ENCODE data around the gene KIF25.
"Not testable (repeated sequence)": the region's sequence is repeated elsewhere in the genome, so short reads cannot be mapped to it uniquely, and the experiment has no call there.

Gene KIF25

DNA sequence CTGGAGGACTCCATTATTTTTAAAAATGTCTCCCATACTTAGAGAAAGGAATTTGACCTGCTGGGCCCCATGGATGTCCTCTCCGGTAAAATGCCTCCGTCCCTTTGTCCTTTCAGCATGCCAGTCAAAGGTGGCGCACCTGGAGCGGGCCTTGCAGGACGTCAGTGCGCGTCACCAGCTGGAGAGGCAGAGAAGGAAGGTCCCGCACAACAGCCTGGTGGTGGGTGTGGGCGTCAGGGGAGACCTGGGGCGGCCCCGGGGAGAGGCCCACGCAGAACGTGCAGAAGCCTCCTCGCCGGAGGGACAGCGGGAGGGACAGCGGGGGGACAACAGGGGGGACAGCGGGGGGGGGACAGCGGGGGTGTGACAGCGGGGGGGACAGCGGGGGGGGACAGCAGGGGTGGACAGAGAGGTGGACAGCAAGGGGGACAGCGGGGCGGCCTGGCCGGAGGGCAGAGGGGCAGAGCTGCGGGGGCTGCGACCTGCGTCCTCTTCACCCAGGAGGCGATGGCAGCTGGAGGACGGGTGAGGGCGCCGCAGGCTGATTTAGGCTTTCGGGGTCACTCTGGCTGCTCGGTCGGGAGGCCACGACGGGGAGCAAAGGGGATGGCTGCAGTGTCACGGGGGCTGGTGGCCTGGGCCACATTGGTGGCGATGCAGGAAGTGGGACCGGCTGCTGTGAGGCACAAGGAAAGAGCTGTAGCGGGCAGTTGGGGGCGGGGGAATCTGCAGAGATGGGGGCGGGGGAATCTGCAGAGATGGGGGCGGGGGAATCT is 859 bp upstream of the KIF25 start:
- peak; percentile 69 for DNase-seq

- no peak for DNase-seq
Measured at GRCh38 chr6:167998215-167998614, 744 bp downstream of the KIF25 start.

DNA sequence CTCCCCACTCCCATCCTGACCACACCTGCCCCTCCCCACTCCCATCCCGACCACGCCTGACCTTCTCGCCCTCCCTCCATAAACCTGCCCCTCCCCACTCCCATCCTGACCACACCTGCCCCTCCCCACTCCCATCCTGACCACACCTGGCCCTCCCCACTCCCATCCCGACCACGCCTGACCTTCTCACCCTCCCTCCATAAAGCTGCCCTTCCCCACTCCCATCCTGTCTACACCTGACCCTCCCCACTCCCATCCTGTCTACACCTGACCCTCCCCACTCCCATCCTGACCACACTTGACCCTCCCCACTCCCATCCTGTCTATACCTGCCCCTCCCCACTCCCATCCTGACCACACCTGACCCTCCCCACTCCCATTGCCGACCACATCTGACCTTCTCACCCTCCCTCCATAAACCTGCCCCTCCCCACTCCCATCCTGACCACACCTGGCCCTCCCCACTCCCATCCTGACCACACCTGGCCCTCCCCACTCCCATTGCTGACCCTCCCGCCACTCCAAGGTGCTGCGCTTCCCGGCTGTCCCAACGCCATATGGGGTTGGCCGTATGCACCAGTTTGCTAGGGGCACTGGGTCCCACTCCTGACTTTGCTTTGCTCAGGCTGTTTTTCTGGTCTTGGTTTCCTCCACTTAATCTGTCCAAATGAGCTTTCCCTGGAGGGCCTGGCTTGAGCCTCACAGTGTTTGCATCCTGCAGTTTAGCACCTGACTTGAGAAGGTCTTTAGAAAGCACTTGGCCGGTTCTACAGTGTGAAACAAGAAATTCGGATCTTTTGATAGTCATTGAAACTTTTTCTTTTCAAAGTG is 2.9 kb downstream of the KIF25 start:
- DNase-seq, result no peak

DNA sequence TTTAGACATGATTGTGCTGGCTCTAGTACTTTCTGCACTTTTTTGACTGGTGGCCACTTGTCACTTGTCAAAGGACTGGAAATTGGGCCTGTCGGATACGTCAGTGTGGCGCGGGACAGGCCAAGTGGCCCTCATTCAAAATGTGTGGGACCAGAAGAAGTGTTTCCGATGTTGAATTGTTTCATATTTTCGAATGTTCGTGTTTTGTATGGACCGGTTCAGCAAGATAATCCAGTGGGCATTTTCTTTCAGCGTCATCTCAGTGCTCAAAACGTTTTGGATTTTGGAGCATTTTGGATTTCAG is 3.5 kb downstream of the KIF25 start:
- DNase-seq, result no peak

DNA sequence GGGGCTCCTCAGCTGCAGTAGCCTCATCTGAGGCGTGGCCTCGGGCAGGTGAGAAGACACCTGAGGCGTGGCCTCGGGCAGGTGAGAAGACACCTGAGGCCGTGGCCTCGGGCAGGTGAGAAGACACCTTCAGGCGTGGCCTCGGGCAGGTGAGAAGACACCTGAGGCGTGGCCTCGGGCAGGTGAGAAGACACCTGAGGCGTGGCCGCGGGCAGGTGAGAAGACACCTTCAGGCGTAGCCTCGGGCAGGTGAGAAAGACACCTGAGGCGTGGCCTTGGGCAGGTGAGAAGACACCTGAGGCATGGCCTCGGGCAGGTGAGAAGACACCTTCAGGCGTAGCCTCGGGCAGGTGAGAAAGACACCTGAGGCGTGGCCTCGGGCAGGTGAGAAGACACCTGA is 4.0 kb downstream of the KIF25 start:
- DNase-seq, result not testable (repeated sequence)

- no peak for DNase-seq
Measured at GRCh38 chr6:168002804-168003203, 5.3 kb downstream of the KIF25 start.

GRCh38 chr6:168004023-168004422 is 6.6 kb downstream of the KIF25 start:
- DNase-seq, result no peak

DNA sequence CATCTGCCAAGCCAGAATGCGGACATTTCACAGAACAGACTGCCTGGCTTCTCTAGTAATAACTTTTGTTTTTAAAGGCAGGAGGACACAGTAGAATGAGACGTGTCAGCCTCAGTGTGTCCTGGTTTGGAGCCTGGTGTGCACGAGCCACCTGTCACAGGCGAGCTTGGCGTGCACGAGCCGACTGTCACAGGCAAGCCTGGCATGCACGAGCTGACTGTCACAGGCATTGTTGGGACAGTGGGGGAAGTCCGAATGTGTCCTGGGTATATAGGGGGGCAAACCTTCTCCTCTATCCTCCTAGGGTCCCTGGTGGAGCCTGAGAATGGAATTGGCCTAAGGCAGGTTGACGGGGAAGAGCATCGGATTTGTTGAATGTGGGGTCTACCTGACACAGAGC is 7.5 kb downstream of the KIF25 start:
- DNase-seq, result no peak

- no peak for DNase-seq
Measured at GRCh38 chr6:168005796-168006195, 8.3 kb downstream of the KIF25 start.

DNA sequence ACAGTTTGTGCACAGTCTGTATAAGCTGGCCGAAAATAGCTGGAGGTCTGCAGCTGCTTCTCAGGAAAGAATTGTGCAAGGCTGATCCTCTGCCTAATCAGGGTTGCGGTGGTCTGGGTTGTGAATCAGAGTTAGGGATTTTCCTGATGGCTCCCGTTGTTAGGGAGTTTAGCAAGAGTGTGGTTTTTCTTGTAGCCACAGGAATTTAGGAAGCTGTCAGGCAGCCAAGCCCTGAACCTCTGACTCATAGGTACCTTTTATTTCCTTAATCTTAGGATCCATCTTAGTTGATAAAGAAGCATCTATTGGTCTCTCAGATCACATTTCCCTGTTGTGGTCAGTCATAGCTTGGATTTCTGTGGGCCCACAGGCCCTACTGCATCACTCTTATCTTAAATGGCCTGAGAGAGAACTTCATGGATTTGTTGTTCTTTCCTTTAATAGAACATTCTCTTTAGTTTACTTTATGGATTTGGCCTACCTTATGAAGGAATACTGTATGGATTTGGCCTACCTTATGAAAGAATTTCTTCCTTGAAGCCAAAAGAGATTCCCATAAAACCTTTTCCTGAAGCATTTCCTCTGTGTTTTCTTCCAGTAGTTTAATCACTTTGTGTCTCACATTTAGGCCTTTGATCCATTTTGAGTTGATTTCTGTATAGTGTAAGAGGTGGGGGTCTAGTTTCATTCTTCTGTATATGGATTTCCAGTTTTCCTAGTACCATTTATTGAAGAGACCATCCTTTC is 10.3 kb downstream of the KIF25 start:
- DNase-seq, result no peak

- DNase-seq, result no peak
Measured at GRCh38 chr6:168009331-168009730, 11.9 kb downstream of the KIF25 start.

DNA sequence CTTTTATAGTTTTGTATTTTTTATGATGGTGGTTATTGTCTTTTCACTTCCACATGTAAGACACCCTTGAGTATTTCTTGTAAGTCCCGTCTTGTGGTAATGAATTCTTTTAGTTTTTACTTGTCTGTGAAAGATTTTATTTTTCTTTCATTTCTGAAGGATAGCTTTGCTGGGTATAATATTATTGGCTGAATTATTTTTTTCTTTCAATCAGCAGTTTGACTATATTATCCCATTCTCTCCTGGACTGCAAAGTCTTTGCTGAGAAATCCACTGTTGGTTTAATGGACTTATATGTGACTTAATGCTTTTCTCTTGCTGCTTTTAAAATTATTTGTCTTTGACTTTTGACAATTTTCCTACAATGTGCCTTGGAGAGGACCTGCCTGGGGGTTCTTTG is 13.8 kb downstream of the KIF25 start:
- no peak for DNase-seq

GRCh38 chr6:168012431-168013249 is 15.2 kb downstream of the KIF25 start:
- no peak for DNase-seq

DNA sequence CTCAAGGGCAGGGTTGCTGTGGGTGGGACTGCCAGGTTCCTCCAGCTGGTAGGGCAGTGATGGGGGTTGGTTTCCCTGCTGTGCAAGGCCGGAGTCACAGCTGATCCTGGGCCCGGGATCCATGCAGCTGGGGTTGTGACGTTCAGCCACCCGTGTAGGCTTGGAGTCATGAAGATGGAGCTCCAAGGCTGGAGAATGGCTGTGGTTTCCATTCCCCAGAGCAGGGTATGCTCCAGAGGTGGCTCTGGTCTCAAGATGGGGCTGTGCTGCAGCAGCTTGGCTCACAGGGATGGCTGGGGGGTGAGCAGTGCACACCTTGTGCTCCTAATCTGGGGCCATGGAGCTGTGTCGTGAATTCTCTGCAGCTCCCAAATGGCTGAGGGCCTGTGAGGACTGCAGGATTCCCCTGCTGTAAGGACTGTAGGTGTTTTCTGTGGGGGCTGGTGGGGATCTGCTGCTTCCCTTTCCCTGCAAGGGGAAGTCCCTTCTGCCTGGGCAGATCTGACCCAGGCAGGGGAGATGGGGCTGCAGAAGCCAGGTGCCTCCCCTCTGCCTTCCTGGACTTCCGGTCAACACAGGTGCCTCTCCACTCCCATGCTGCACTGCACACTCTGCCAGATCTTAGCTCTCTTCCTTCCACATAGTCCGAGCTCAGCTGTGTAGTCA is 15.9 kb downstream of the KIF25 start:
- DNase-seq, result no peak

GRCh38 chr6:168014428-168014827 is 17.0 kb downstream of the KIF25 start:
- no peak for DNase-seq

DNA sequence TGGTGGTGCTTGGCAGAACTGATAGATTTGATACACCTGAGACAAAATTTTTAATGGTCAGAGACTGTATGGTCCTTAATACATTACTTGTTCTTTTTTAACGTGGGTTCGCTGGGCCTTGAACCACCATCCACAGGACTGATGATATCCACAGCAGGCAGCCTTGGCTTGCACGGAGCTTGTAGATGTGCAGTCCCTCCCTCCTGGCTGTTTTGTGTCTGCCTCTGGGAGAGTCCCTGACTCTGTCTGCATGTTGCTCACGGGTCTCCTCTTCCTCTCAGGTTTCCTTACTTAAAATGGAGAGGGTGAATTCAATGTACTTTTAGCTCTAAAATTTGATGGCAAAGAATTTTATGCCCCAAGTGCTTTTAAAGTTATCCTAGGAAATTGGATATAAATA is 17.5 kb downstream of the KIF25 start:
- no peak for DNase-seq

- no peak for DNase-seq
Measured at GRCh38 chr6:168015482-168016175, 18.2 kb downstream of the KIF25 start.

DNA sequence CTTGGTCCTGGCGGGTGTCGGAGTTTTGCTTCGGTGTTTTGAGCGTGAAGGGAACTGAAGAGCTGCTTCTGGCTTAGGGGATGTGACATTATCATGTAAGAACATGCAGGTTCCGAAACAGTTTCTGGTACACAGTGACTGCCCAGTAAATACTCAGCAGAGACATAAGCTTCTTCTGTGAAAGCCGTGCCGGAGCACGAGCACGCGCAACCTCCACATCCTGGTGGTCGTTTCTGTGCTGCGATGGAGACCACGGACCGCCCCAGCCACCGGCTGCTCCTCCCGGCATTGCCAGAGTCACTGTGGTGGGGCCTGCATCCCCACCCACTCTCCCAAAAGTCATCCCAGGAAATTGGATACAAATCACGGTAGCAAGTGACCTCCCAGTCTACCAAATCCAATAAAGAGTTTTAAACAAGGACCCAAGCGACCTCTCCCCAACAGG is 18.7 kb downstream of the KIF25 start:
- no peak for DNase-seq

DNA sequence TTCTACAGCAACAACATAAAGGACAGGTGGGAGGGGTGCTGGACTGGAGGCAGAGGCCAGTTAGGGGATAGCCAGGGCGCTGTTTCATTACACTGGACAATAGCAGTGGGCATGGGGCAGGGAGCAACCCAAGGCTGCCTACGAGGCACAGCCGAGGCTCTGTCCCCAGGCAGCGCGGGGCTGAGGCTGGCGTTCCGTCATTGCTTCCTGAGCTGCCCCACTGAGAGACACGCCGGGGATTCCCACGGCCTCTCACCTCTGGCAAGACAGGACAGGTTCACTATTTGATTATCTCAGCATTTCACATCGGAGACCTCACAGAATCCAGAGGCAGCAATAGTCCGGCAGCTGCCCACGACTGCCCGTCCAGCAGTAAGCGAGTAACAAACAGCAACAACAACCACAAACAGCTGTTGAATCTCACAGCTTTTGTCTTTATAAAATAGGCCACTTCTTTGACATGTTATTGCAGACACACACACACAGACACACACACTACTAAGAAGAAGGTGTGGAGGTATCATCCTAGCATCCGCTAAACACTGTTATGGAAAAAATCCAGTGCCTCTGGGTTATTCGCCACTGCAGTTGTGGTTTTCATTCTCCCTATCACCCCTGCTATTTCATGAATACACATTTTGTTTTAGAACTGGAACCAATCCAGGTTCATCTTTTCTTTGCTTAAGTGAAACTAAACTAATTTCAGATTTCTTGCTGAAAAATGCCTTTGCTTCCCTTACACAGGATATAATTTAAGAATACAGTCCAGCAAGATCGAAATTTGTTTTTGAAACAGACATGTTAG is 19.5 kb downstream of the KIF25 start:
- no peak for DNase-seq

- no peak for DNase-seq
Measured at GRCh38 chr6:168017629-168018028, 20.2 kb downstream of the KIF25 start.

- no peak for DNase-seq
Measured at GRCh38 chr6:168018664-168019063, 21.2 kb downstream of the KIF25 start.

Data from GDM1 (cell line).